HG03025 (cell line): ENCODE results near the gene PTK6.
"Not testable (repeated sequence)": the region's sequence is repeated elsewhere in the genome, so short reads cannot be mapped to it uniquely, and the experiment has no call there.

Experiments
- ATAC-seq: cut with Tn5 transposase; IDR thresholded peaks from one replicate; pipeline ENCODE4 v1.9.1; 2021; ENCODE audit warnings: mild to moderate bottlenecking, moderate library complexity; ENCODE audit not compliant: unreplicated experiment, low FRiP score

Gene PTK6

GRCh38 chr20:63484236-63484635 is 52.9 kb downstream of the PTK6 start:
- ATAC-seq = no peak

- ATAC-seq = no peak
Measured at GRCh38 chr20:63483834-63484233, 53.3 kb downstream of the PTK6 start.

- no peak for ATAC-seq
Measured at GRCh38 chr20:63482021-63482587, 55.1 kb downstream of the PTK6 start.

- ATAC-seq = no peak
Measured at GRCh38 chr20:63481503-63481902, 55.7 kb downstream of the PTK6 start.

- not testable (repeated sequence) for ATAC-seq
Measured at GRCh38 chr20:63479695-63480419, 57.3 kb downstream of the PTK6 start.

GRCh38 chr20:63478346-63479302 is 58.6 kb downstream of the PTK6 start:
- ATAC-seq = no peak
